DMS 273 (cell line): ENCODE measurements around the gene RAB3C.

Experiments
- DNase-seq: peaks from one replicate; lab custom pipeline; 2025; ENCODE audit not compliant: unreplicated experiment; lab: John Stamatoyannopoulos, UW

Gene RAB3C

GRCh38 chr5:58813855-58814254 lies 231.0 kb downstream of the RAB3C start:
- DNase-seq, result no peak

GRCh38 chr5:58816181-58816731 lies 233.4 kb downstream of the RAB3C start:
- DNase-seq, result no peak

- DNase-seq, result peak; percentile 42
These were observed 235.6 kb downstream of the RAB3C start for GRCh38 chr5:58818465-58818864.

- DNase-seq, result no peak
These were observed 242.6 kb downstream of the RAB3C start for GRCh38 chr5:58825441-58825840.

GRCh38 chr5:58825899-58826298 lies 243.0 kb downstream of the RAB3C start:
- no peak for DNase-seq

GRCh38 chr5:58827463-58827862 lies 244.6 kb downstream of the RAB3C start:
- DNase-seq, result peak; percentile 42

GRCh38 chr5:58828258-58828657 lies 245.4 kb downstream of the RAB3C start:
- no peak for DNase-seq

GRCh38 chr5:58834242-58835225 lies 251.7 kb downstream of the RAB3C start:
- DNase-seq, result no peak

GRCh38 chr5:58836351-58836750 lies 253.5 kb downstream of the RAB3C start:
- DNase-seq, result no peak

GRCh38 chr5:58838729-58839128 lies 255.9 kb downstream of the RAB3C start:
- no peak for DNase-seq

GRCh38 chr5:58842852-58843251 lies 260.0 kb downstream of the RAB3C start:
- DNase-seq, result no peak

- DNase-seq, result no peak
These were observed 261.5 kb downstream of the RAB3C start for GRCh38 chr5:58844395-58844794.

GRCh38 chr5:58847041-58847440 lies 264.2 kb downstream of the RAB3C start:
- no peak for DNase-seq

GRCh38 chr5:58849223-58849622 lies 266.3 kb downstream of the RAB3C start:
- DNase-seq, result no peak

GRCh38 chr5:58849921-58850667 lies 267.2 kb downstream of the RAB3C start:
- DNase-seq, result peak; percentile 79

GRCh38 chr5:58851153-58851552 lies 268.3 kb downstream of the RAB3C start:
- no peak for DNase-seq

- no peak for DNase-seq
These were observed 268.7 kb downstream of the RAB3C start for GRCh38 chr5:58851571-58851970.

- no peak for DNase-seq
These were observed 269.7 kb downstream of the RAB3C start for GRCh38 chr5:58852566-58852965.

- DNase-seq, result no peak
These were observed 271.6 kb downstream of the RAB3C start for GRCh38 chr5:58854441-58854840.

GRCh38 chr5:58855851-58856739 lies 273.2 kb downstream of the RAB3C start:
- DNase-seq, result no peak

GRCh38 chr5:58857609-58858008 lies 274.7 kb downstream of the RAB3C start:
- DNase-seq, result no peak
